Mucosa of descending colon (tissue), 3 donors: ENCODE data around the gene MRPL37. TPM values are rescaled to one million over a fixed set of nuclear protein-coding genes. Genes with fewer than 3 reads are reported as not detected.

Source experiments
- ATAC-seq: fragments of 200-7000 bp; cut with Tn5 transposase; one replicate; pipeline ENCODE4 v1.9.1; 2020; ENCODE audit warnings: mild to moderate bottlenecking, moderate library complexity
- DNase-seq, 3 donors: peaks; one replicate each; pipeline ENCODE4 v3.0.0-alpha.2; 2020
- H3K36me3 ChIP-seq: fragments of 200-600 bp; one replicate; pipeline ENCODE4 v1.8.0; 2021; ENCODE audit warnings: low read depth, mild to moderate bottlenecking
- H3K4me1 ChIP-seq: fragments of 200-600 bp; one replicate; pipeline ENCODE4 v1.8.0; 2021; ENCODE audit warnings: low read depth, mild to moderate bottlenecking
- H3K4me3 ChIP-seq: fragments of 200-600 bp; one replicate; pipeline ENCODE4 v1.8.0; 2021; ENCODE audit warnings: mild to moderate bottlenecking
- H3K9me3 ChIP-seq: fragments of 200-600 bp; one replicate; pipeline ENCODE4 v1.8.0; 2021; ENCODE audit warnings: mild to moderate bottlenecking
- intact Hi-C, 2 donors: fragments of 100-400 bp; cut with DNase I in 1 of 2; cut with micrococcal nuclease in 1 of 2; formaldehyde crosslinking; loops; one replicate each; pipeline versions ENCODE4 v1.11.0 to v1.11.1; 2022; cut with DNase I, micrococcal nuclease
- total RNA-seq, 3 donors: library from RNA; stranded (reverse); fragmentation: NEBNext Ultra II Directional in 2 of 3; extraction: Animal tissue kit (Norgen Biotek cat#: 25700) in 2 of 3; gene quantifications; one replicate each; pipeline versions ENCODE4 v1.2.1 to v1.2.4, GENCODE V29; 2021 to 2023
- TF ChIP-seq, protein P1 (sequence below): fragments of 200-600 bp; IDR thresholded peaks from one replicate; pipeline ENCODE4 v1.8.0; 2022; ENCODE audit warnings: antibody characterized with exemption, mild to moderate bottlenecking
- donor health status: DM: no; HTN: no; CAD: no; lungs with moderate emphysema.
- donor health status: DM: no; HTN: no; CAD: no.
- donor health status: DM: no; HTN: yes; CAD: no.

The MRPL37 gene
- total RNA-seq, 3 donors from 2014 or later, result 46.5 to 84.7 (median 58.8) TPM

DNA sequence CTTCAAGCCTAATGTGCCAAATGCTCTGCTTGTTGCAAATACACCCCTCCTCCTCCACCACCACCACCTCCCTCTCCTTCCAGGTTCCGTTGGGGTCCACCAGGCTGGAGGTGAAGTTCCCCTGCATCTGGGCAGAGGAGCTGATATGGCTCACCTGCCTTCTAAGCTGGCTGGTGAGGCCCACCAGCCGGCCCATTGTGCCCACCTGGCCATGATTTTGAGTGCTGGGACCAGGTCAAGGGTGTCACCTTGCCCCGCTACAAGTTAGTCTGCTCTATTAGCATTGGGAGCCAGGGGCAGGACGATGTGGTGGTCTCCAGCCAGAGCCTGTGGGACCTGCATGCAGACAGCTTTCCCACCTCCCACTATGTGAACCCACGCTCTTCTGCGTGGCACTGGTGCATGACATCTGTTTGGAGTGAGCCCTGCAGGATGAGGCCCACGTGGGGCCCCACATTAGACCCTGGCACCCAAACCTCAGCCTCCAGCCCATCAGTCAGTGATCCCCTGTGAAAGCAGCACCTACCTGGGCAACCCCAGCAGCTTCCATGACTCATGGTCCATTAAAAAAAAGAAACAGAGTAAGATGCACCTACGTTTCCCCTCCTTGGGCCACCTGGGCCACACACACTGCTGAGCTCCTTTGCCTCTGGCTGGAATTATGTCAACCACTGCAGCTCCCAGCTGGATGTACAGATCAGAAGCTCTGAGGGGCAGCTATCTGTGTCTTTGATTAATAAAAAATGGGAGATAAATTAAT, 31.6 kb upstream of the MRPL37 start:
- intact Hi-C loops, result no loop called here
- ATAC-seq (no peak), DNase-seq (no peak)
- TF ChIP-seq, protein P1, sequence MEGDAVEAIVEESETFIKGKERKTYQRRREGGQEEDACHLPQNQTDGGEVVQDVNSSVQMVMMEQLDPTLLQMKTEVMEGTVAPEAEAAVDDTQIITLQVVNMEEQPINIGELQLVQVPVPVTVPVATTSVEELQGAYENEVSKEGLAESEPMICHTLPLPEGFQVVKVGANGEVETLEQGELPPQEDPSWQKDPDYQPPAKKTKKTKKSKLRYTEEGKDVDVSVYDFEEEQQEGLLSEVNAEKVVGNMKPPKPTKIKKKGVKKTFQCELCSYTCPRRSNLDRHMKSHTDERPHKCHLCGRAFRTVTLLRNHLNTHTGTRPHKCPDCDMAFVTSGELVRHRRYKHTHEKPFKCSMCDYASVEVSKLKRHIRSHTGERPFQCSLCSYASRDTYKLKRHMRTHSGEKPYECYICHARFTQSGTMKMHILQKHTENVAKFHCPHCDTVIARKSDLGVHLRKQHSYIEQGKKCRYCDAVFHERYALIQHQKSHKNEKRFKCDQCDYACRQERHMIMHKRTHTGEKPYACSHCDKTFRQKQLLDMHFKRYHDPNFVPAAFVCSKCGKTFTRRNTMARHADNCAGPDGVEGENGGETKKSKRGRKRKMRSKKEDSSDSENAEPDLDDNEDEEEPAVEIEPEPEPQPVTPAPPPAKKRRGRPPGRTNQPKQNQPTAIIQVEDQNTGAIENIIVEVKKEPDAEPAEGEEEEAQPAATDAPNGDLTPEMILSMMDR, result no peak
- Histone ChIP-seq H3K9me3 (no peaks in the 10 kb centered on the region), H3K4me1 (peaks cover 8% of the 10 kb centered on the region), H3K36me3 (no peaks in the 10 kb centered on the region), H3K4me3 (no peak overlapping the region)

DNA sequence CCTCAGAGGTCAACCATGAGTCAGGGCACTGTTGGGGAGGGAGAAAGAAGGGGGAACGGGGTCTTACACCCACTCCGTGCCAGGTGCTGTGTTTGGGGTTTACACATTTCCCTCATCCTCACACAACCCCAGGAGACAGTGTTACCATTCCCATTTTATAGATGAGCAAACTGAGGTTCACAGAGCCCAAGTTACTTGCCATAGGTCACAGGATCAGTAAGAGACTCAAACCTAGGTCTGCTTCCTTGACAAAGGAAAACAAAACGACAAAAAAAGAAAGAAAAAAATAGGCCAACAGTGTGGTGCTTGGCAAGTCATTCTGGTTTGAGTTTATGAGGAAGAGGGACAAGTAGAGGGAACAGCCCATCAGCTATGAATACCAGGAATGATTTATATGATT, 30.9 kb upstream of the MRPL37 start:
- ATAC-seq (no peak), DNase-seq (no peak)
- TF ChIP-seq, protein P1, result no peak
- peaks cover 2% of the 10 kb centered on the region for H3K4me1 ChIP-seq
- intact Hi-C loops, result no loop called here
- H3K4me3 ChIP-seq, result no peak overlapping the region
- H3K9me3 ChIP-seq, result no peaks in the 10 kb centered on the region
- H3K36me3 ChIP-seq, result no peaks in the 10 kb centered on the region

DNA sequence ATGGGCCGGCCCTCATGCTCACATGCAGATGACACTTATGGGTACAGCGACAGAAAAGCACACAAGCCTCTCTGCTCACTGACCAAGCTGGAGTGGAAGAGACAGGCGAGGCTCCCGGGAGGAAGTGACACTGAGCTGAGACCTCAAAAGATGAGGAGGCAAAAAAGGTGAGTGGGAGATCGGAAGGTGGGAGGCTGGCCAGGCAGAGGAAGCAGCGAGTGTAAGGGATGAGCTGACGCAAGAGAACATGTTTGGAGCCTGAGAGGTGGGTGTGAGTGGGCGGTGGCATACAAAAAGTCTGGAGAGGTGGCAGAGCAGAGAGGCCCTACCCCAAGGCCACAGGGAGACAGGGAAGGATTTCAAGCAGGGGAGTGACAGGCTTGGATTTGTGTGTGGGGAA, 29.0 kb upstream of the MRPL37 start:
- H3K4me3 ChIP-seq, result no peak overlapping the region
- TF ChIP-seq, protein P1, result no peak
- no peaks in the 10 kb centered on the region for H3K4me1 ChIP-seq
- H3K9me3 ChIP-seq, result no peaks in the 10 kb centered on the region
- H3K36me3 ChIP-seq, result no peaks in the 10 kb centered on the region
- DNase-seq (no peak), ATAC-seq (no peak)
- intact Hi-C loops, result no loop called here

DNA sequence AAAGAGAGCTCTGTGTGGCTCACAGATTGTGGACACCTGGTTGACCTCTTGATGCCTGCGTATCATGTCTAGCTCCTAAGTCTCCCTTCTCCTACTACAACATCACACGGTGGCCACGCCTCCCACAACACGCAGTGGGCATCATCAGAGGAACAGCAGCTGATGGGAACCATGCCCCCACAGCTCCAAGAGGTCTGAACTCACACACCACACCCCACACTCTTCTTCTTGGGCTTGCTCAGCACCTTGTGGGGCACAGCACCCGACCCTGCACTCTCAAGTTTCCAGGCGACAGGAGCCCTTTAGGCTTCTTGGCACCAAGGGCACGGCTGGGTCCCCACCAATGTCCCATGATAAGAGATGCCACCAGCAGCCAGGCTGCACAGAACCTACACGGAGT, 28.4 kb upstream of the MRPL37 start:
- Histone ChIP-seq H3K36me3 (no peaks in the 10 kb centered on the region), H3K4me1 (no peaks in the 10 kb centered on the region), H3K9me3 (no peaks in the 10 kb centered on the region), H3K4me3 (no peak overlapping the region)
- DNase-seq (no peak), ATAC-seq (no peak)
- TF ChIP-seq, protein P1, result no peak
- intact Hi-C loops, result no loop called here

DNA sequence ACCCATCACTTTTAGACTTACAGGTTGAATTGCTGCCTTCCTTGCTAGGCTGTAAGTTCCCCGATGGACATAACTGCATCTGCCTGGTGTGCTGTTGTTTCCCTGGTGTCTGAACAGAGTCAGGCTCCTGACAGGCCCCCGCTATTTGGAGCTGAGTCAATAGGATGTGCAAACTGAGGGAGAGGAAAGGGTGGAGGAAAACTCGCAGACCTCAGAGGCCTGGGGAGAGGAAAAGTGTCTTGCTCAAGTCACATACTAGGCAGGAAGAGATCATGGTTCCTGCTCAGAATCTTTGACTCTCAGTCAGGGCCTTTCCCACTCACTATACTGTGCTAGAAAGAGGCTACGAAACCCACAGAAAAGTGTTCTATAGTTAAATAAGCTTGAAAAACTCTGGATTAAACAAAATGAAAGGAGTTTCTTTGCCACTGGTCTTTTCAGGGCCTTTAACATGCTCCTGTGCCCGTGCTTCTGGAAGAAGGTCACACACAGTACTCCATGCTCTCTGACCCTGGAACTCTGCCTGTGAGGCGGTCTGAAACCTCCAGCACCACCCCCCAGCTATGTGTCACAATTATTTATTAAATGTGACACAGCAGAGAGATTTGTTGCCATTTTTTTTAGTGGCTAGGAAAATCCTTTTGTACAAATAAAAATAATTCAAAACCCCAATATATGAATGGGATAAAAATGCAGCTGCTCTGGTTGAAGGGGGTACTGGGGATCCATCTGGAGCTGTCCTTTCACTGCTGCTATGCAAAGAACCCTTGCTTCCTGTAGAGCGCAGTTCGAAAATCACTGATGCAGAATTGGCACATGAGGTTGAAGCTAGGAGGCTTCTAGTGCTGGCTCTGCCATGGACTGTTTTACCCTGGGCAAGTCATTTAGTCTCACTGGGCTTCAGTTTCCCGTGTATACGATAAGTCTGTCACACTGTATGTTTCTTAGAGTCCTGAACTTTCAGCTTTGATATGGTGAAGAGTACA, 27.1 kb upstream of the MRPL37 start:
- Histone ChIP-seq H3K36me3 (no peaks in the 10 kb centered on the region), H3K4me1 (no peaks in the 10 kb centered on the region), H3K9me3 (no peaks in the 10 kb centered on the region), H3K4me3 (no peak overlapping the region)
- no peak for ATAC-seq
- DNase-seq, result no peak
- intact Hi-C loops, result no loop called here
- TF ChIP-seq, protein P1, result no peak
